ENCODE measurements around the gene SELPLG. TPM values are rescaled to one million over a fixed set of nuclear protein-coding genes. Genes with fewer than 3 reads are reported as not detected.
"Not testable (repeated sequence)": the region's sequence is repeated elsewhere in the genome, so short reads cannot be mapped to it uniquely, and the experiment has no call there.

Gene SELPLG
- total and polyA plus RNA-seq, 8 donors: 1.2 to 6.1 (median 3.0) TPM

GRCh38 chr12:108620236-108620879 is 13.3 kb downstream of the SELPLG start:
- no peak overlapping the region for H3K4me3 ChIP-seq
- H3K4me1 ChIP-seq: peaks cover 0 to 36% (median 15%) of the 10 kb centered on the region in 4 donors
- no peak overlapping the region for H3K27ac ChIP-seq
- intact Hi-C loops (cut with DNase I; ENCODE audit: low total_unique reads): loop anchor here (5.0 kb wide), 1 partner anchor 53 kb away; no protein-coding TSS in a partner anchor
- WGBS, 5 donors: 89 to 93% (median 90%) methylated on average over 10 of the region's 10 CpGs
- no peaks in the 10 kb centered on the region for H3K9me3 ChIP-seq
- no peaks in the 10 kb centered on the region for H3K27me3 ChIP-seq
- TF ChIP-seq POLR2AphosphoS5 (IDR thresholded peaks at IDR 0.05): no peak
- TF ChIP-seq EP300 (IDR thresholded peaks at IDR 0.05): no peak
- TF ChIP-seq CTCF (IDR thresholded peaks at IDR 0.05): no peak
- no peak for TF ChIP-seq POLR2A (IDR thresholded peaks at IDR 0.05)
- H3K36me3 ChIP-seq: peaks cover 0 to 17% (median 7%) of the 10 kb centered on the region in 4 donors
- no peak for DNase-seq

GRCh38 chr12:108619369-108620160 is 14.1 kb downstream of the SELPLG start:
- TF ChIP-seq CTCF (IDR thresholded peaks at IDR 0.05) (no peak), POLR2AphosphoS5 (IDR thresholded peaks at IDR 0.05) (no peak), POLR2A (IDR thresholded peaks at IDR 0.05) (no peak), EP300 (IDR thresholded peaks at IDR 0.05) (no peak)
- Histone ChIP-seq H3K4me3 (no peak overlapping the region), H3K27me3 (no peaks in the 10 kb centered on the region), H3K9me3 (no peaks in the 10 kb centered on the region), H3K4me1 (peaks cover 0 to 36% (median 15%) of the 10 kb centered on the region in 4 donors), H3K36me3 (peaks cover 0 to 17% (median 7%) of the 10 kb centered on the region in 4 donors), H3K27ac (no peak overlapping the region)
- intact Hi-C loops (cut with DNase I; ENCODE audit: low total_unique reads): loop anchor here (5.0 kb wide), 1 partner anchor 52 kb away; no protein-coding TSS in a partner anchor
- WGBS, 5 donors: 61 to 65% (median 61%) methylated on average over 14 of the region's 14 CpGs
- DNase-seq: no peak

- H3K9me3 ChIP-seq; intact Hi-C loops (cut with DNase I; ENCODE audit: low total_unique reads); H3K27ac ChIP-seq; H3K4me3 ChIP-seq; DNase-seq; H3K27me3 ChIP-seq: not testable (repeated sequence)
- 82 to 92% (median 89%) methylated on average over 4 of the region's 4 CpGs for WGBS, 5 donors
- H3K36me3 ChIP-seq: peaks cover 0 to 17% (median 7%) of the 10 kb centered on the region in 4 donors
- H3K4me1 ChIP-seq: peaks cover 0 to 36% (median 15%) of the 10 kb centered on the region in 4 donors
Measured at GRCh38 chr12:108618953-108619274, 14.8 kb downstream of the SELPLG start.

GRCh38 chr12:108618079-108618952 is 15.4 kb downstream of the SELPLG start:
- H3K27me3 ChIP-seq: no peaks in the 10 kb centered on the region
- peak; percentile 82 to 93 for DNase-seq
- TF ChIP-seq POLR2A (IDR thresholded peaks at IDR 0.05) (no peak), CTCF (IDR thresholded peaks at IDR 0.05) (peak in 5 of 7 experiments; percentile 75 to 99 (median 91)), POLR2AphosphoS5 (IDR thresholded peaks at IDR 0.05) (peak in 1 of 3 donors; percentile 21)
- no peak overlapping the region for H3K27ac ChIP-seq
- no peaks in the 10 kb centered on the region for H3K9me3 ChIP-seq
- intact Hi-C loops (cut with DNase I; ENCODE audit: low total_unique reads): no loop called here
- H3K4me1 ChIP-seq: peaks cover 0 to 40% (median 17%) of the 10 kb centered on the region in 4 donors
- H3K4me3 ChIP-seq: no peak overlapping the region
- H3K36me3 ChIP-seq: peaks cover 0 to 13% (median 4%) of the 10 kb centered on the region in 4 donors
- WGBS, 5 donors: 9 to 16% (median 12%) methylated on average over 16 of the region's 16 CpGs

All from stomach (tissue), 9 donors.